Adrenal gland (tissue), 5 donors: Measurements from ENCODE around the gene MACROH2A1.

Source experiments
- CTCF ChIP-seq, 6 experiments: fragments of 450-650 bp in 4 of 6; fragments of 200-600 bp in 2 of 6; sonication (generic) in 1 of 6; IDR thresholded peaks; 1 replicate in 5 of 6; 2 replicates in 1 of 6; pipeline versions ENCODE4 v1.5.1 to v1.8.0; 2016 to 2021; ENCODE audit warnings: antibody characterized with exemption in 6 of 6, mild to moderate bottlenecking in 2 of 6, moderate library complexity in 1 of 6
- POLR2A ChIP-seq, 2 donors: fragments of 450-650 bp; IDR thresholded peaks; one replicate each; pipeline ENCODE4 v1.6.1; 2017; ENCODE audit warnings: antibody characterized with exemption in 2 of 2, mild to moderate bottlenecking in 2 of 2, moderate library complexity in 1 of 2
- donor health status: DM: no; HTN: no; CAD: no.

- TF ChIP-seq CTCF (IDR thresholded peaks at IDR 0.05) (no peak), POLR2A (IDR thresholded peaks at IDR 0.05) (no peak)
These were observed 4.9 kb downstream of the MACROH2A1 start for GRCh38 chr5:135394095-135394494.
